ENCODE measurements around the gene RHCE.
"Not testable (repeated sequence)": the region's sequence is repeated elsewhere in the genome, so short reads cannot be mapped to it uniquely, and the experiment has no call there.

The RHCE gene

GRCh38 chr1:25338986-25339385, 81.6 kb downstream of the RHCE start:
- DNase-seq: no peak

GRCh38 chr1:25338188-25338981, 82.2 kb downstream of the RHCE start, which contains the start of gene TMEM50A:
TMEM50A (plus strand) TSS chr1:25338334; CDS start chr1:25340487, 2,153 bp downstream.
- DNase-seq: peak; percentile 68 to 76

- DNase-seq: not testable (repeated sequence)
These were observed 83.0 kb downstream of the RHCE start for GRCh38 chr1:25337483-25338187.

- DNase-seq: peak in 1 of 2 experiments; percentile 9
These were observed 83.7 kb downstream of the RHCE start for GRCh38 chr1:25336922-25337354.

- DNase-seq: peak in 1 of 2 experiments; percentile 7
These were observed 90.7 kb downstream of the RHCE start for GRCh38 chr1:25329950-25330349.

- DNase-seq: not testable (repeated sequence)
These were observed 91.3 kb downstream of the RHCE start for GRCh38 chr1:25329336-25329735.

- not testable (repeated sequence) for DNase-seq
These were observed 91.8 kb downstream of the RHCE start for GRCh38 chr1:25328791-25329185.

- DNase-seq: not testable (repeated sequence)
These were observed 92.5 kb downstream of the RHCE start for GRCh38 chr1:25327864-25328790.

- not testable (repeated sequence) for DNase-seq
These were observed 96.2 kb downstream of the RHCE start for GRCh38 chr1:25324407-25324806.

- not testable (repeated sequence) for DNase-seq
These were observed 98.5 kb downstream of the RHCE start for GRCh38 chr1:25322127-25322526.

GRCh38 chr1:25320314-25320938, 100.2 kb downstream of the RHCE start:
- DNase-seq: not testable (repeated sequence)

GRCh38 chr1:25312806-25313470, 107.7 kb downstream of the RHCE start:
- not testable (repeated sequence) for DNase-seq
